Left lung (tissue), 10 donors: ENCODE results near the gene SLC6A20. TPM values are rescaled to one million over a fixed set of nuclear protein-coding genes. Genes with fewer than 3 reads are reported as not detected.

Experiments used
- ATAC-seq: fragments of 200-7000 bp; cut with Tn5 transposase; one replicate; pipeline ENCODE4 v1.9.1; 2020; ENCODE audit warnings: moderate library complexity
- DNase-seq, 4 donors: peaks; one replicate each; pipeline ENCODE4 v3.0.0-alpha.2; 2013 to 2020
- H3K27ac ChIP-seq, 2 donors: fragments of 200-600 bp; sonication (generic) in 1 of 2; one replicate each; pipeline versions ENCODE4 v1.5.0 to v1.8.0; 2020 to 2021
- H3K27me3 ChIP-seq, 2 donors: fragments of 200-600 bp; sonication (generic) in 1 of 2; one replicate each; pipeline versions ENCODE4 v1.5.0 to v1.8.0; 2020 to 2021
- H3K36me3 ChIP-seq, 2 donors: fragments of 200-600 bp; sonication (generic) in 1 of 2; one replicate each; pipeline versions ENCODE4 v1.5.0 to v1.8.0; 2020 to 2021
- H3K4me1 ChIP-seq, 2 donors: fragments of 200-600 bp; one replicate each; pipeline ENCODE4 v1.8.0; 2021
- H3K4me3 ChIP-seq, 2 donors: fragments of 200-600 bp; sonication (generic) in 1 of 2; one replicate each; pipeline versions ENCODE4 v1.5.0 to v1.8.0; 2020 to 2021; ENCODE audit warnings: mild to moderate bottlenecking in 1 of 2
- H3K9me3 ChIP-seq, 2 donors: fragments of 200-600 bp; sonication (generic) in 1 of 2; one replicate each; pipeline versions ENCODE4 v1.5.0 to v1.8.0; 2020 to 2021
- CTCF ChIP-seq, 2 donors: fragments of 200-600 bp; sonication (generic) in 1 of 2; IDR thresholded peaks; one replicate each; pipeline versions ENCODE4 v1.5.0 to v1.8.0; 2021; ENCODE audit warnings: antibody characterized with exemption in 2 of 2
- intact Hi-C, 2 donors: fragments of 100-400 bp; cut with DNase I; formaldehyde crosslinking; loops; one replicate each; pipeline versions ENCODE4 v1.11.2 to v1.14.2; 2022
- polyA plus RNA-seq, 6 donors: library from polyadenylated mRNA; unstranded; fragments of 120-200 nt; gene quantifications; one replicate each; pipeline ENCODE4 v1.2.1, GENCODE V29; 2013; ENCODE audit not compliant: insufficient read length in 6 of 6
- total RNA-seq, 2 donors: library from RNA; stranded (reverse); fragmentation: NEBNext Ultra II Directional; extraction: Animal tissue kit (Norgen Biotek cat#: 25700); gene quantifications; one replicate each; pipeline ENCODE4 v1.2.1, GENCODE V29; 2021
- donor health status: DM: no; HTN: yes; CAD: no.
- donor health status: DM: no; HTN: no; CAD: no.

SLC6A20 gene
- total and polyA plus RNA-seq, 8 donors = 0.61 to 17.0 (median 1.7) TPM

GRCh38 chr3:45781271-45781670 is 15.1 kb downstream of the SLC6A20 start:
- no peak for TF ChIP-seq CTCF (IDR thresholded peaks at IDR 0.05)
- no peaks in the 10 kb centered on the region for H3K27me3 ChIP-seq
- no peak for DNase-seq
- H3K36me3 ChIP-seq = no peaks in the 10 kb centered on the region
- no peak overlapping the region for H3K27ac ChIP-seq
- ATAC-seq = no peak
- no peaks in the 10 kb centered on the region for H3K4me1 ChIP-seq
- H3K4me3 ChIP-seq = no peak overlapping the region
- intact Hi-C loops = no loop called here
- H3K9me3 ChIP-seq = no peaks in the 10 kb centered on the region

- H3K36me3 ChIP-seq = no peaks in the 10 kb centered on the region
- peak in 1 of 4 donors; percentile 49 for DNase-seq
- peak; percentile 77 for ATAC-seq
- no peak overlapping the region for H3K27ac ChIP-seq
- intact Hi-C loops = no loop called here
- no peaks in the 10 kb centered on the region for H3K27me3 ChIP-seq
- no peaks in the 10 kb centered on the region for H3K9me3 ChIP-seq
- H3K4me1 ChIP-seq = no peaks in the 10 kb centered on the region
- no peak for TF ChIP-seq CTCF (IDR thresholded peaks at IDR 0.05)
- no peak overlapping the region for H3K4me3 ChIP-seq
These were observed 16.3 kb downstream of the SLC6A20 start for GRCh38 chr3:45779746-45780735.

- Histone ChIP-seq H3K27ac (no peak overlapping the region), H3K4me3 (no peak overlapping the region), H3K9me3 (no peaks in the 10 kb centered on the region), H3K27me3 (no peaks in the 10 kb centered on the region), H3K36me3 (no peaks in the 10 kb centered on the region), H3K4me1 (no peaks in the 10 kb centered on the region)
- DNase-seq = no peak
- intact Hi-C loops = no loop called here
- no peak for ATAC-seq
- TF ChIP-seq CTCF (IDR thresholded peaks at IDR 0.05) = no peak
These were observed 17.6 kb downstream of the SLC6A20 start for GRCh38 chr3:45778761-45779201.

GRCh38 chr3:45777746-45778386 is 18.5 kb downstream of the SLC6A20 start:
- DNase-seq (no peak), ATAC-seq (no peak)
- Histone ChIP-seq H3K4me3 (no peak overlapping the region), H3K27ac (no peak overlapping the region), H3K9me3 (no peaks in the 10 kb centered on the region), H3K4me1 (no peaks in the 10 kb centered on the region), H3K36me3 (no peaks in the 10 kb centered on the region), H3K27me3 (no peaks in the 10 kb centered on the region)
- TF ChIP-seq CTCF (IDR thresholded peaks at IDR 0.05) = no peak
- intact Hi-C loops = no loop called here

- TF ChIP-seq CTCF (IDR thresholded peaks at IDR 0.05) = no peak
- Histone ChIP-seq H3K4me3 (no peak overlapping the region), H3K4me1 (no peaks in the 10 kb centered on the region), H3K9me3 (no peaks in the 10 kb centered on the region), H3K27ac (no peak overlapping the region), H3K36me3 (no peaks in the 10 kb centered on the region), H3K27me3 (no peaks in the 10 kb centered on the region)
- DNase-seq (no peak), ATAC-seq (no peak)
- intact Hi-C loops = no loop called here
These were observed 19.1 kb downstream of the SLC6A20 start for GRCh38 chr3:45777111-45777745.
